Trophoblast cell (in vitro differentiated cells and primary cell): ENCODE data around the gene MTA3.

Experiments used
- DNase-seq, 2 donors: peaks; one replicate each; pipeline ENCODE4 v3.0.0-alpha.2; 2016
- H2AFZ ChIP-seq: 2 replicates; pipeline ENCODE4 v1.6.1; 2013; ENCODE audit warnings: low read length, moderate library complexity, mild to moderate bottlenecking; ENCODE audit not compliant: insufficient read depth, poor library complexity
- H2AK5ac ChIP-seq: 2 replicates; pipeline ENCODE4 v1.6.1; 2013; ENCODE audit warnings: mild to moderate bottlenecking, low read length
- H2BK120ac ChIP-seq: 2 replicates; pipeline ENCODE4 v1.6.1; 2013; ENCODE audit warnings: low read length, mild to moderate bottlenecking, moderate library complexity; ENCODE audit not compliant: insufficient read depth, poor library complexity
- H2BK12ac ChIP-seq: 2 replicates; pipeline ENCODE4 v1.6.1; 2013; ENCODE audit warnings: mild to moderate bottlenecking, low read length, moderate library complexity
- H2BK5ac ChIP-seq: 2 replicates; pipeline ENCODE4 v1.6.1; 2013; ENCODE audit warnings: low read length, low read depth, moderate library complexity, mild to moderate bottlenecking; ENCODE audit not compliant: poor library complexity
- H3K14ac ChIP-seq: 2 replicates; pipeline ENCODE4 v1.6.1; 2013; ENCODE audit warnings: mild to moderate bottlenecking, low read length
- H3K18ac ChIP-seq: 2 replicates; pipeline ENCODE4 v1.6.1; 2013; ENCODE audit warnings: mild to moderate bottlenecking, low read length
- H3K23ac ChIP-seq: 2 replicates; pipeline ENCODE4 v1.6.1; 2013; ENCODE audit warnings: low read length
- H3K27ac ChIP-seq: 2 replicates; pipeline ENCODE4 v1.5.1; 2013; ENCODE audit warnings: low read depth, mild to moderate bottlenecking, inconsistent platforms, low read length, moderate library complexity
- H3K27me3 ChIP-seq: 2 replicates; pipeline ENCODE4 v1.6.1; 2013; ENCODE audit warnings: inconsistent platforms, mild to moderate bottlenecking, low read length, moderate library complexity; ENCODE audit not compliant: insufficient read depth
- H3K36me3 ChIP-seq, 2 experiments: 1 replicate in 1 of 2; 2 replicates in 1 of 2; pipeline ENCODE4 v1.6.1; 2013; ENCODE audit warnings: low read length in 2 of 2, mild to moderate bottlenecking in 2 of 2, moderate library complexity in 1 of 2; ENCODE audit not compliant: insufficient read depth in 2 of 2, control insufficient read depth in 1 of 2
- H3K4ac ChIP-seq: 2 replicates; pipeline ENCODE4 v1.6.1; 2013; ENCODE audit warnings: low read depth, mild to moderate bottlenecking, low read length, moderate library complexity
- H3K4me1 ChIP-seq, 2 experiments: 1 replicate in 1 of 2; 2 replicates in 1 of 2; pipeline ENCODE4 v1.6.1; 2013; ENCODE audit warnings: low read length in 2 of 2, mild to moderate bottlenecking in 2 of 2, moderate library complexity in 1 of 2; ENCODE audit not compliant: insufficient read depth in 2 of 2, control insufficient read depth in 1 of 2
- H3K4me2 ChIP-seq: 2 replicates; pipeline ENCODE4 v1.6.1; 2013; ENCODE audit warnings: inconsistent platforms, mild to moderate bottlenecking, low read length, moderate library complexity
- H3K4me3 ChIP-seq: 2 replicates; pipeline ENCODE4 v1.5.1; 2013; ENCODE audit warnings: mild to moderate bottlenecking, low read depth, low read length, inconsistent platforms
- H3K79me1 ChIP-seq: one replicate; pipeline ENCODE4 v1.6.1; 2013; ENCODE audit warnings: low read length
- H3K79me2 ChIP-seq: 2 replicates; pipeline ENCODE4 v1.6.1; 2013; ENCODE audit warnings: low read length, mild to moderate bottlenecking; ENCODE audit not compliant: control insufficient read depth, insufficient read depth, poor library complexity
- H3K9ac ChIP-seq: 2 replicates; pipeline ENCODE4 v1.6.1; 2013; ENCODE audit warnings: mild to moderate bottlenecking, low read length
- H3K9me3 ChIP-seq: 2 replicates; pipeline ENCODE4 v1.6.1; 2013; ENCODE audit warnings: low read depth, mild to moderate bottlenecking, control low read depth, inconsistent platforms, low read length; ENCODE audit not compliant: insufficient read depth
- H4K12ac ChIP-seq: 2 replicates; pipeline ENCODE4 v1.6.1; 2013; ENCODE audit warnings: low read depth, mild to moderate bottlenecking, low read length, moderate library complexity
- H4K8ac ChIP-seq: 2 replicates; pipeline ENCODE4 v1.6.1; 2013; ENCODE audit warnings: low read depth, mild to moderate bottlenecking, low read length, moderate library complexity
- H4K91ac ChIP-seq: one replicate; pipeline ENCODE4 v1.6.1; 2013; ENCODE audit warnings: low read depth, mild to moderate bottlenecking, low read length, moderate library complexity
- WGBS: extraction: QIAGEN DNeasy Blood & Tissue Kit; methylation state at CpG from one replicate; pipeline ENCODE4 v1.1.7; 2013; ENCODE audit warnings: missing lambda C conversion rate; ENCODE audit not compliant: insufficient read length, insufficient coverage; ENCODE audit errors: extremely low coverage; 5-methylcytosine and 5-hydroxymethylcytosine counted together

MTA3 gene

DNA sequence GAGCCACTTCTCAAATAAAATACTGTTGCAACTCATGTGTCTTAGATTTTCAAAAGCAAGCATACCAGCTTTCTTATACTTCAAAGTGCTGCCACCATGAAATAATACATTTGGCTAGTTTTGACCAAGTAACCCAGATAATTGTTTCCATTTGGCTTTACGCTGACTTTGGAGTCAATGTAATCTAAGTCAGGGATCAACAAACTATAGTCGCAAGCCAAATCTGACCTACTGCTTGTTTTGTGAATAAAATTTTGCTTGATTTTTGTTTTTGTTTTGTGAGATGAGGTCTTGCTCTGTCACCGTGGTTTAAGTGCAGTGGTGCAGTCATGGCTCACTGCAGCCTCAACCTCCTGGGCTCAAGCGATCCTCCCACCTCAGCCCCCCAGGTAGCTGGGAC is 130.5 kb downstream of the MTA3 start:
- Histone ChIP-seq H2BK12ac (no peak overlapping the region), H4K91ac (no peak overlapping the region), H3K9me3 (no peaks in the 10 kb centered on the region), H3K4ac (no peak overlapping the region), H3K36me3 (peaks cover 1 to 5% of the 10 kb centered on the region in 2 experiments), H3K4me2 (no peak overlapping the region), H2BK5ac (no peak overlapping the region), H4K8ac (no peak overlapping the region), H2AFZ (no peak overlapping the region), H3K9ac (no peak overlapping the region), H3K27ac (no peak overlapping the region), H3K79me1 (no peaks in the 10 kb centered on the region), H3K4me1 (no peaks in the 10 kb centered on the region), H3K4me3 (no peak overlapping the region), H4K12ac (no peak overlapping the region), H3K14ac (no peak overlapping the region), H3K79me2 (no peaks in the 10 kb centered on the region), H3K18ac (no peak overlapping the region), H2AK5ac (no peak overlapping the region), H2BK120ac (no peak overlapping the region), H3K23ac (no peak overlapping the region), H3K27me3 (no peaks in the 10 kb centered on the region)
- no CpG with 5 or more reads among the region's 4 CpGs for WGBS
- DNase-seq = no peak

DNA sequence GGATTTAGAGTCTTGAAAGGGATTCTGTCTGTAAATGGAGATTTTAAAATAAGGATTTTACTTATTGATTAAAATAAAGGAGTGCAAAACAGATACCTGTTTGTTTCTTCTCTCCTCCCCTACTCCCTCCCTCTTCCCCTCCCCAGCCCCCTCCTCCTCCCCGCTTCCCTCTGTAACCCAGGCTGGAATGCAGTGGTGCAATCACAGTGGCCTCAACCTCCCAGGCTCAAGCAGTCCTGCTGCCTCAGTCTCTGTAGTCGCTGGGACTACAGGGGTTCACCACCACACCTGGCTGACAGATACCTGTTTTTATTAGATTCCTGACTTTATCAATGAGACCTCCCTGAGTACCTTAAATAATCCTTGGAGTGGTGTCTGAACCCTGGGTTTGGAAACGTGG is 138.4 kb downstream of the MTA3 start:
- H3K9me3 ChIP-seq = no peaks in the 10 kb centered on the region
- H2AFZ ChIP-seq = no peak overlapping the region
- no peak overlapping the region for H2BK120ac ChIP-seq
- no peak overlapping the region for H4K8ac ChIP-seq
- no peak overlapping the region for H3K9ac ChIP-seq
- no peak overlapping the region for H3K14ac ChIP-seq
- no peaks in the 10 kb centered on the region for H3K79me2 ChIP-seq
- H3K36me3 ChIP-seq = peaks cover 9 to 10% of the 10 kb centered on the region in 2 experiments
- no CpG with 5 or more reads among the region's 3 CpGs for WGBS
- H4K91ac ChIP-seq = no peak overlapping the region
- H3K18ac ChIP-seq = no peak overlapping the region
- H4K12ac ChIP-seq = no peak overlapping the region
- no peak overlapping the region for H2AK5ac ChIP-seq
- H3K4me1 ChIP-seq = no peaks in the 10 kb centered on the region
- no peak overlapping the region for H3K4me3 ChIP-seq
- no peak overlapping the region for H3K23ac ChIP-seq
- no peak for DNase-seq
- no peak overlapping the region for H3K27ac ChIP-seq
- no peak overlapping the region for H2BK12ac ChIP-seq
- H3K4ac ChIP-seq = no peak overlapping the region
- H3K4me2 ChIP-seq = no peak overlapping the region
- H2BK5ac ChIP-seq = no peak overlapping the region
- no peaks in the 10 kb centered on the region for H3K79me1 ChIP-seq
- no peaks in the 10 kb centered on the region for H3K27me3 ChIP-seq

DNA sequence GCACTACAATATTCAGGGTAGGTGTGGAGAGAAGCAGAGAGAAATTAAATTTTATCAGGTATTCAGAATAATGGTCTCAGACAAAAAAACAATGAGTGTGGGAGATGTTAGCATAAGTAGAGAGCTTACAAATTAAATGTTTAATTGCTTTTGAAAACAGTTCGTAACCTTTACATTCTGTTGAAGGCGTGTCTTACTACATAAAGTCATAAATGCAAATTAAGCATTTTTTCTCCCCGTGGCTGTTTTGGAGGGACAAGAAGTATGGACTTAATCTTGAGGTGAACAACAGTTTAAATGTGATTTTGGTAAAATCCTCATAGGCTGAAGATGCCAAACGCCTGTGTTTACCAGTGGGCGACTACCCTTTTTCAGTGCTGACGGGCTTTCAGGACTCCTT is 139.7 kb downstream of the MTA3 start:
- Histone ChIP-seq H4K91ac (no peak overlapping the region), H3K27ac (no peak overlapping the region), H3K4ac (no peak overlapping the region), H3K9ac (no peak overlapping the region), H4K12ac (no peak overlapping the region), H2AFZ (no peak overlapping the region), H4K8ac (no peak overlapping the region), H3K4me3 (no peak overlapping the region), H3K36me3 (peaks cover 9% of the 10 kb centered on the region in 2 experiments), H2BK12ac (no peak overlapping the region), H3K23ac (no peak overlapping the region), H3K4me2 (no peak overlapping the region), H3K18ac (no peak overlapping the region), H3K27me3 (no peaks in the 10 kb centered on the region), H3K4me1 (no peaks in the 10 kb centered on the region), H3K79me1 (no peaks in the 10 kb centered on the region), H2BK5ac (no peak overlapping the region), H2AK5ac (no peak overlapping the region), H3K9me3 (no peaks in the 10 kb centered on the region), H3K14ac (no peak overlapping the region), H3K79me2 (no peaks in the 10 kb centered on the region), H2BK120ac (no peak overlapping the region)
- WGBS = no CpG with 5 or more reads among the region's 6 CpGs
- DNase-seq = no peak

DNA sequence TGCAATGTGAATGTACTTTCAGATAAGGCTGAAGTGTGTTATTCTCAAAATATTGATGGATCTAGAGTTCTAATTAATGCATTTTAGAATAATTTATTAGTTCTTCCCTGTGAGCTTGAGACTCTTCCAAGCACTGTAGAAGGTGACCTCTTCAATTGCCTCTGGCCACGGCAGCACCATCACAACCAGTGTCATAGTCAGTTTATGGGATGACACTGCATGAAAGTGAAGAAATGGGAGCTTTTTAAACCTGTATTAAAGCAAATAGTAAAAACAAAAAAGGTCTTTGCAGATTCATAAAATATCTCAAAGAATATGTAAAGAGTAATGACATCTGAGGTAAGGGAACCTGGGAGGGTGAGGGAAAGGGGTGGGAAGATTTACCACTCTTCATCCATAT is 143.5 kb downstream of the MTA3 start:
- no peak for DNase-seq
- WGBS = no CpG with 5 or more reads among the region's 1 CpG
- H4K8ac ChIP-seq = no peak overlapping the region
- H3K9me3 ChIP-seq = no peaks in the 10 kb centered on the region
- peaks cover 5% of the 10 kb centered on the region in 2 experiments for H3K36me3 ChIP-seq
- no peak overlapping the region for H2BK12ac ChIP-seq
- H4K91ac ChIP-seq = no peak overlapping the region
- H3K14ac ChIP-seq = no peak overlapping the region
- H2BK120ac ChIP-seq = no peak overlapping the region
- no peaks in the 10 kb centered on the region for H3K79me2 ChIP-seq
- no peak overlapping the region for H3K18ac ChIP-seq
- H3K4me1 ChIP-seq = peaks cover 0 to 1% of the 10 kb centered on the region in 2 experiments
- H3K4me2 ChIP-seq = no peak overlapping the region
- no peak overlapping the region for H2BK5ac ChIP-seq
- H3K23ac ChIP-seq = no peak overlapping the region
- H3K9ac ChIP-seq = no peak overlapping the region
- no peak overlapping the region for H4K12ac ChIP-seq
- H2AFZ ChIP-seq = no peak overlapping the region
- no peaks in the 10 kb centered on the region for H3K27me3 ChIP-seq
- H3K4me3 ChIP-seq = no peak overlapping the region
- no peak overlapping the region for H3K27ac ChIP-seq
- no peak overlapping the region for H3K4ac ChIP-seq
- no peaks in the 10 kb centered on the region for H3K79me1 ChIP-seq
- H2AK5ac ChIP-seq = no peak overlapping the region
